C4-2B (cell line): ENCODE data around the gene SYNDIG1.

Source experiments
- H3K27ac ChIP-seq: fragments of 450-650 bp; 2 replicates; pipeline ENCODE4 v1.5.1; 2017
- CTCF ChIP-seq: fragments of 450-650 bp; conservative IDR thresholded peaks from 2 replicates; pipeline ENCODE4 v1.5.1; 2017; ENCODE audit warnings: mild to moderate bottlenecking
- ZFX ChIP-seq: fragments of 450-650 bp; IDR thresholded peaks from 2 replicates; pipeline ENCODE4 v1.6.1; 2017

Gene SYNDIG1

GRCh38 chr20:24588725-24589340 is 119.4 kb downstream of the SYNDIG1 start:
- no peak overlapping the region for H3K27ac ChIP-seq
- TF ChIP-seq ZFX (no peak), CTCF (no peak)

GRCh38 chr20:24589381-24589780 is 120.0 kb downstream of the SYNDIG1 start:
- H3K27ac ChIP-seq, result no peak overlapping the region
- TF ChIP-seq CTCF (no peak), ZFX (no peak)

GRCh38 chr20:24589815-24590177 is 120.4 kb downstream of the SYNDIG1 start:
- TF ChIP-seq CTCF (no peak), ZFX (no peak)
- H3K27ac ChIP-seq, result no peak overlapping the region

GRCh38 chr20:24590178-24590982 is 121.0 kb downstream of the SYNDIG1 start:
- no peak for TF ChIP-seq CTCF
- no peak for TF ChIP-seq ZFX

GRCh38 chr20:24597051-24597450 is 127.6 kb downstream of the SYNDIG1 start:
- TF ChIP-seq CTCF (no peak), ZFX (no peak)
- no peak overlapping the region for H3K27ac ChIP-seq

More at GRCh38 chr20:24590178-24590982, 121.0 kb downstream of the SYNDIG1 start:
- no peak overlapping the region for H3K27ac ChIP-seq

- TF ChIP-seq ZFX (no peak), CTCF (no peak)
- no peak overlapping the region for H3K27ac ChIP-seq
Measured at GRCh38 chr20:24598346-24598745, 128.9 kb downstream of the SYNDIG1 start.

GRCh38 chr20:24598996-24599395 is 129.6 kb downstream of the SYNDIG1 start:
- TF ChIP-seq CTCF (no peak), ZFX (no peak)
- no peak overlapping the region for H3K27ac ChIP-seq
